Spleen (tissue), 7 donors: ENCODE data around the gene ADPGK.

ENCODE experiments used
- CTCF ChIP-seq, 11 experiments: fragments of 200-600 bp in 7 of 11; fragments of 450-650 bp in 4 of 11; sonication (generic) in 4 of 11; IDR thresholded peaks in 8 of 11; conservative IDR thresholded peaks in 3 of 11; 1 replicate in 7 of 11; 2 replicates in 4 of 11; pipeline versions ENCODE4 v1.4.0 to v1.8.0; 2016 to 2021; ENCODE audit warnings: antibody characterized with exemption in 11 of 11, inconsistent platforms in 4 of 11, mild to moderate bottlenecking in 1 of 11
- POLR2A ChIP-seq, 3 donors: fragments of 450-650 bp; IDR thresholded peaks; one replicate each; pipeline ENCODE4 v1.5.1; 2017; ENCODE audit warnings: antibody characterized with exemption in 3 of 3, mild to moderate bottlenecking in 1 of 3
- donor health status: DM: no; HTN: no; CAD: no; lungs with moderate emphysema.
- donor health status: DM: no; HTN: no; CAD: no.
- donor health status: DM: no; HTN: no; CAD: no.

GRCh38 chr15:72722071-72722696 is 61.4 kb downstream of the ADPGK start:
- TF ChIP-seq CTCF (IDR thresholded peaks at IDR 0.05 in 8 of 11, conservative IDR thresholded peaks at IDR 0.05 in 3 of 11) (peak in 10 of 11 experiments; percentile 44 to 77 (median 63)), POLR2A (IDR thresholded peaks at IDR 0.05) (no peak)
